ENCODE results near the gene ADARB1. TPM values are rescaled to one million over a fixed set of nuclear protein-coding genes. Genes with fewer than 3 reads are reported as not detected.

ADARB1 gene
- total RNA-seq, 1 donor from 2014 or later, result 15.9 TPM

DNA sequence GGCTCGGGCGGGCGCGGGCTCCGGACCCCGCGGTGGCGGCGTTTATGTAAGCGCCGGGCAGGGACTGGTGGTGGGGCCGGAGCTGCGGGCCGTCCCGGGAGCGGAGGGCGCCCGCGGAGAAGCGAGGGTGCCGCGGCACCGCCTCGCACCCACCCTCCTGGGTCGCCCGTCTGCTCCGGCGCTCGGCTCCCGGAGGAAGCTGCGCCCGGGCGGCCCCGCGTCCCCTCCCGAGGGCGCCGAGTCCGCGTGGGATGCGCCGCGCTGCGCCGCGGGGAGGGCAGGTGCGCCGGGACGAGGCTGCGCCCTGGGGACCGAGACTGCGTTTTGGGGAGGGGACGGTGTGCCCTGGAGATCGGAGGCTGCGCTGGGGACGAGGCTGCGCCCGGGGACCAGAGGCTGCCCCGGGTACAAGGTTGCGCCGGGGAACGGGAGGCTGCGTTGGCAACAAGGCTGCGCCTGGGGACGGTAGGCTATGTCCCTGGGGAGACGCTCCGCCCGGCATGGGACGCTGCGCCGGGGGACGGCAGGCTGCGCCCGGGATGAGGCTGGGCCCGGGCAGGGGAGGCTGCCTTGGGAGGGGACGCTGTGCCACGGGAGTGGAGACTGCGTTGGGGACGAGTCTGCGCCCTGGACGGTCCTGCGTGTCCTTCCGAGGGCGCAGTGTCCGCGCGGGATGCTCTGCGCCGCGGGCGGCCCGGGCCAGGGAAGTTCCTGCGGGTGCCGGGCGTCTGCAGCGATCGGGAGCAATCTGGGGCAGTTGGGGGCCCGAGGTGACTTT is 627 bp downstream of the ADARB1 start:
- DNase-seq (ENCODE audit: low read depth in 2 of 2), result peak in 1 of 2 donors; percentile 47

DNA sequence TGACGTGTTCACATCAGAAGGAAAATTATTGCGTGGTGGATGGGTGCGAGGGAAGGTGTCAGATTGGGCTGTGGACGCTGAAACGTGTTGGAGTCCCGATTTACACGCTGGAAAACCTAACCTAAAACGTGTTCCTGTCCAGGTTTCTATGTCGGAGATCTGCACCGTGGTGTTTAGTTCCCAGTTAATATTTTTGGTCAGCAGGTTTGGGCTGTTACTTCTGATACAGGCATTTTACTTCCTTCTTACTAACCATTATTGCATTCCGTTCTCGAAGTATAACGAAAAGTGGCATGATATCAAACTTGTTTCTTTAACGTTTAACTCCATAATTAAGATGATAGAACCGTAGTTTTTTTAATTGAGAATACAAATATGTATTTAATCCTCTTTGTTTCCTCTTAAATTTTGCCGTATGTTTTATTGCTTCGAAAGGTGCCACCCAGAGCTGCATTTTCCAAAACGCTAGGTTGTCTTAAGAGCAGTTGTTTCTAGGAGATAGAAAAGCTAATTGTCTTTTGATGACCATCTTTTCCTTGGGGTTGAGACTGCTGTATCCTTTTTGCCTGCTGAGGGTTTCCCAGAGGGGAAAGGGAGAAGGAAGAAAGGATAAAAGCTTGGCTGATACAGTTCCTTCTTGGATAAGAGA is 1.3 kb downstream of the ADARB1 start:
- DNase-seq (ENCODE audit: low read depth in 2 of 2), result no peak

DNA sequence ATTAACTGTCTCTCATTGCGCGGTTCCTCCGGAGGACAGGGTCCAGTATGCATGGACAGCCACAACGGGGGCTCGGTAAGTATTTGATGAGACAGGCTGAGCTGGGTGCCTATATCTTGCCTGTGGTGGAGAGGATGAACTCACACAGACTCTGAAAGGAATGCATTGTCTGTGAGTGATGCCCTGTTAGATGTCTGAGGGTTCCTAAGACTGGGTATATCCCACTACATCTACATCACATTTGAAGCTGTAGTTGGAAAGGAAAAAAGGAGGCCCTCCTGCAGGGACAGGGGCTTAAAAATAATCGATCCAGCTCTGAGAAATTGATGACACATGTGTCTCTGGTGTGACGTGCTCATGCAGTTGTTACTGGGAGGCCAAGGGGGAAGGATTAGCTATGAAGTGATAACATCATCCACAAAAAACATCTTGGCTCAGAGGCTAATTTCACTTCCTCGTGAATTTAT is 1.9 kb downstream of the ADARB1 start:
- DNase-seq (ENCODE audit: low read depth in 2 of 2), result no peak

DNA sequence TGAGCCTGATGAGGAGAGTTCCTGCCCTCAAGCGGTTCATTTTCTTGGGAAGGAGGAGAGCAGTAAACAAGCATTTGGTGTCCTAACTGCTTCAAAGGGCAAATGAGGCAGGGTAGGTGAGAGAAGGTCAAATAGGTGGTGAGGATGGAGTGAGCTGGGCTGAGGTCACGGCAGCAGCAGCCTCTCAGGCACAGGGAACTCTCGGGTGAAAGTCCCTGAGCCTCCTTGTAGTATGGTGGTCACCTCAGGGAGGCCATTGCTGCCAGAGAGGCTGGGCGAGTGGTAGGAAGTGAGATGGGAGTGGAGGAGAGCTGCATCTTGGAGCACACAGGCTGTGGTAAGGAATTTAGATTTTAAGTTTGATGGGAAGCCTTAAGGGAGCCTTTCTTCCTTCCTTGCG is 4.0 kb downstream of the ADARB1 start:
- no peak for DNase-seq (ENCODE audit: low read depth in 2 of 2)

DNA sequence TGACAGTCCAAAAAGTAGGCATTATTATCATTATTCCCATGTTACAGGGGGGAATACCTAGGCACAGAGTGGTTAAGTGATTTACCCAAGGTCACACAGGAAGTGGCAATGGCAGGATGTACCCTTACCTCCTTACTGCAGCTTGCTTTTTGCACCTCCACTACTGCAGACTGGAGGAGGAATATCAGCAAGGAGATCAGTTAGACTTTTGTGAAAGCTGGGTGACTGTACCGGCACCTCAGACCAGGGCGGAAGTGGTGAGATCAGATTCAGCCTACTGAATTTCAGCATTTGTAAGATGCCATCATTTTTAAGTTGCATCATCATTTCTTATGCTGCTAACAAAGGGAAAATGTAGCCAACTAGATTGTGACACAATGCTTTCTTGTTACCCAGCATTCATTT is 4.5 kb downstream of the ADARB1 start:
- no peak for DNase-seq (ENCODE audit: low read depth in 2 of 2)

DNA sequence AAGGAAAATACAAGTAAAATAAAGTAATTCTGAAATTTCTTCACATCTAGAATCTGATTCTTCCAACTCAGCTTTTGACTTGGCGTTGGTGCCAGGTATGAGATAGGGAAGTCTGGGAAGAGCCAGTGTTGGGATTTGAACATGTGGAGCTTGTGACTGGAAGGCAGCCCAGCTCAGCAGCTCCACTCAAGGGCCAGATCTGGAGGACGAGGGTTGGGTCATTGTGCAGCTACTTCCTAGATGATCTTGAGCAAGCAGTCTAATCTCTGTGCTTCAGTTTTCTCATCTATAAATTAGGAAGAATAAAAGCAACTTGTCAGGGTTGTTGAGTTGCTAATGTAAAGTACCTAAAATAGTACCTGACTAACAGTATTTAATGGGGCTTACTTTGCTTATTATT is 5.0 kb downstream of the ADARB1 start:
- DNase-seq (ENCODE audit: low read depth in 2 of 2), result no peak

DNA sequence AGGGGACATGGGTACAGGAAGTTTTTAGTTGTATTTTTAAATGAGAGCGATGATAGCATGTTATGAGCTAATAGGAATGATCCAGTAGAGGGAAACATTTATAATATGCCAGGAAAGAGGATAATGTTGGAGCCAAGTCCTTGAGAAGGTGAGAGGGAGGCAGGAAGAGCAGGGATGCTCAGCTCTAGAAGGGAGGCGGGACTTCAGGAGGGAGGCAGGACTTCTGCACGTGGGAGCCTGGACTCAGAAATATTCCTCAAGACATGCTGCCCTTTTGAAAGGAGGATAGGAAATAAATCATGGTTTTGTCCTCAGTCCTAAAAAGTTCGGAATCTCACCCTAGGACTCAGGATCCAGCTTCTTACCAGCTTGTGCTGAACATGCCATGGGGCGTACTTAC is 5.9 kb downstream of the ADARB1 start:
- DNase-seq (ENCODE audit: low read depth in 2 of 2), result no peak

DNA sequence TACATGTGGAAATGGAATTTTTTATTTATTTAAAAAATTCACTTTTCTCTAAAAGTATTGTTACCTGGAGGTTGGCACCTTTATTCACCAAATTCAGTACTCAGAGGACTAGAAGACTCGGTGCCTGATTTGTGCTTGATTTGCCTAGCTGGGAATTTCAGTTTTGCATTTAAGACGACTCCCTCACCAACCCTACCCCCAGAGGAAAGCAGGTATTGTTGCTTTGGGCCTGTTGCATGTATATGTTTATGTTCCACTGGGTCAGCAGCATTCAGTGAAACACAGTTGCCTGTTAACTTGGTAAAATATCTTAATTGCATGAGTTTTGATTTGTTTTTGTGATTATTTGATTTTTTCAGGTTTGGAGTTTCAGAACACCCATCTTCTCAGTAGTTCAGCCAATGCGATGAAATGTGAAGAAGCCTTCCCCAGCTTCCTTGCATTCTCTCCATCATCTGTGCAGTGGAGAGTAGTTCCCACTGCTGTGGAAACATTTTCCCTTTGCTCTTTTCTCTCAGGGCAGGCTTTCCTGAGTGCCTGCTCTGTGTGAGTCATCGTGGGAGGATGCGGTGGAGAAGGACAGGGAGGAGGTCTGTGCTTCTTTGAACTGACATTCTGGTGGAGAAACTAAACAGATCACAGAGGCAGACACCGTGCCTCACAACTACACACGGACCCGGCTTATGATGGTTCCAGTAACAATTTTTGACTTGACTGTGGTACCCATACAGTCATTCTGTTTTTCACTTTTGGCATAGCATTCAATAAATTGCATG is 6.4 kb downstream of the ADARB1 start:
- DNase-seq (ENCODE audit: low read depth in 2 of 2), result peak in 1 of 2 donors; percentile 45

DNA sequence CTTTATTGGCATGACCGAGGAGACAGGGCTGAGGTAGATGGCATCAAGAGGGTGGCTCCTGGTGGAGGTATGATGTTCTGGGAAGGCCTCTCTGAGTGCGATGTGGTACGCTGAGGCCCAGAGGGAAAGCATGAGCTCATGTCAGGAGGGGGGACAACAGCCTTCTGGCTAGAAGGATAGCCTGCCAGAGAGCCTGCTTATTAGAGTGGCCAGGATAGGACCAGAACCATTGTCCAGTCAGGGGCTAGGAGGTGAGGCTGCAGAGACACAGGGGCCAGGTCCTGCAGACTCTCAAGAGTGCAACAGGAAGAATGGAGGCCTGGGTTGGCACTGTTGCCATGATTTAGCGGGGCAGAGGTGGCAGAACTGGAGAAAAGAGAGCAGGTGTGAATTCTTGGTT is 7.3 kb downstream of the ADARB1 start:
- no peak for DNase-seq (ENCODE audit: low read depth in 2 of 2)

DNA sequence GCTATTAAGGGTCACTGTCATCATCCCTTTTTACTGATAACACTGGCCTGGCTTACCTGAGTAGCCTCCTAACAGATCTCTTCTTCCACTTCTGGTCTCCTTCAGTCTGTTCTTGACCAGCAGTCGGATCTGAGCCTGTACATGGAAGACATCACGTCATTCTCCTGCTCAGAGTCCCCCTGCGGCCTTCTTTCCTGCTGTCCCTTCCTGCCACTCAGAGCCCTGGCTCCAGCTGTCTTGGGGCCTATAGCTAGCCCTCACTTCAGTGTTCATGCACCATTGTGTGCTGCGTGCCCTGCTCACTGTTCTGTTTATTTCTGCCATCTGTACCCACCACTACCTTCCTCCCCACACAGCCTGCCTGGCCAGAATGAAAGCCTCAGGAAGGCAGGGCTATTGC is 8.4 kb downstream of the ADARB1 start:
- DNase-seq (ENCODE audit: low read depth in 2 of 2), result no peak

DNA sequence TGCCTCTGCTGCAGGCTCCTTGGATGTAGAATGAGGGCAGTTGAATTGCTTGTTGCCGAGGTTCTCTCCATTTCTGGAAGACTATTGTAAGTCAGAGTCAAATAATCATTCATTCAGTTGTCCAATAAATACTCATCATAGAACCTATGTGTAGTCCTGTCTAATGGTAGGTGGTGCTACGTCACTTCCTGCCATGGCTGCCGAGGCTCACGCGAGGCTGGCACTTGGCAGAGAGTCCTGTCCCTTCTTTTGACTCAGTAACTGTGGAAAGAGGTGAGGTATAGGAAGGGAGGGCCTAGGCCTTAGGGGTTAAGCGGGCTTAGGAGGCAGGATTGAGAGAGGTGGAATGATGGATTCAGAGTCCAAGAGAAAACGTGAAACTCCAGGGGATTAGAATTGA is 9.7 kb downstream of the ADARB1 start:
- DNase-seq (ENCODE audit: low read depth in 2 of 2), result no peak

DNA sequence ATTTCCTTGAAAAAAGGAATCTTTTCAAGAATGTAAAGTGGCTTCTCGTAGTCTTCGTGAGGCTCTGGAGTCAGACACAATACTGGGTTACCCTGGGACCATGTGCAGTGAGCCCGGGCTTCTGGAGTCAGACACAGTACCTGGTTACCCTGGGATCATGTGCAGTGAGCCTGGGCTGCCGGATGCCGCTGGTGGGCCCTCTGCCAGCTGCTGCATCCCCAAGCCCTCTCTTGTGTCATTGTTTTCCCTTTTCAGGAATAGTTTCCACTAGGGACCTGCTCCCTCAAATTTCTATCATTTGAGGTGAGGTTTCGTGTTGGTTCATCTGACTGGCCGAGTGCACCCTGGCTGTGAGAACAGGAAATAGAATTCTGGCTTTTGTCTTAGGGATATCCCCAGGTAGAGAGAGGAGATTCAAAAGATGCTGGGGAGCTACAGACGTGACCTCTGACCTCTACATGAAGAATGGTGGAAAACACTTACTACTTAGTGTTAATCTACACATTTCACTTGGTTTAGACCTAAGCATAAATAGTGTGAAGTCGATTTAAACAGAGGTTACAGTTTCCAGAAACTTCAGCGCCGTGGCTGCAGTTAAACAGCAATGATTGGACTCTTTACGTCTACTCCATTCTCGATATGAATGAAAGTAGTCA is 10.6 kb downstream of the ADARB1 start:
- peak in 1 of 2 donors; percentile 39 for DNase-seq (ENCODE audit: low read depth in 2 of 2)

DNA sequence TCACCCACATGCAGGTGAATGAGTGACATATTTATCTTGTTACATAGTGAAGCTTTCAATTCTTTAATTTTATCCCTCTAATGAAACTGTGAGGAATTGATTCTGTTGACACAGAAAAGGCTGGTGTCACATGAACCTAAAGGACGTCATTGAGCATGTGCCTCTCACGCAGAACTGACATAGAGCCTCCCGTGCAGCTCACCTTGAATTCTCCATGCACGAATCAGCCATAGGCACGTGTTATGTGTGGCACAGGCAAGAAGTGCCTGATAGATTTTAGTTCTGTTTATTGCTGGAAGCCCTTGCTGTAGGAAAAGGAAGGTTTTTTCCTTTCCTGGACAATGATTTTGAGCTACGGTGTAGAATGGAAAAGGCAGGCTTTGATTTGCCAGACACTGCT is 11.3 kb downstream of the ADARB1 start:
- DNase-seq (ENCODE audit: low read depth in 2 of 2), result no peak

DNA sequence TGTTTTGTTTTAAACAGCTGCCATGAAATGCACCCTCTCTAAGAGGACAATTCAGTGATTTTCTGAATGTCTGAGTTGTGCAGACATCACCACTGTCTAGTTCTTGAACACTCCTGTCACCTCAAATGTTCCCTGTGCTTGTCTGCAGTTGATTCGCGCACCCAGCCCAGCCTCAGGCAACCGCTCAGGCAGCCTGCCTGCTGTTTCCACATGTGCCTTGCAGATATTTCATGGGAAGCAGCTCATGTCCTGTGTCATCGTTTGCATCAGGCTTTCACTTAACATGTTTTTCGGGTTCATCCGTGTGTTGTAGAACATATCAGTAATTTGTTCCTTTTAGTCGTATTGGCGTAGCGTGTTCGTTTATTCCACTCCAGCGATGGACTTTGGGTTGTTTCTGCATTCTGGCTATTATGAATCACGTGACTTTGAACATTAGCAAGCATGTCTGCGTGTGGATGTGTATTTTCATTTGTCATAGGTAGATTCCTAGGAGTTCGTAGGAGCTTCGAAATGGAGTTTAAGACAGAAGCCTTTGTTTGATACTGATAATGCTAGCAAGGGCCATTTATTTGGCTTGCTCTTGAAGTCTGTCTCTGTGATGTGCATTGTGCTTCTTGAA is 12.1 kb downstream of the ADARB1 start:
- no peak for DNase-seq (ENCODE audit: low read depth in 2 of 2)

DNA sequence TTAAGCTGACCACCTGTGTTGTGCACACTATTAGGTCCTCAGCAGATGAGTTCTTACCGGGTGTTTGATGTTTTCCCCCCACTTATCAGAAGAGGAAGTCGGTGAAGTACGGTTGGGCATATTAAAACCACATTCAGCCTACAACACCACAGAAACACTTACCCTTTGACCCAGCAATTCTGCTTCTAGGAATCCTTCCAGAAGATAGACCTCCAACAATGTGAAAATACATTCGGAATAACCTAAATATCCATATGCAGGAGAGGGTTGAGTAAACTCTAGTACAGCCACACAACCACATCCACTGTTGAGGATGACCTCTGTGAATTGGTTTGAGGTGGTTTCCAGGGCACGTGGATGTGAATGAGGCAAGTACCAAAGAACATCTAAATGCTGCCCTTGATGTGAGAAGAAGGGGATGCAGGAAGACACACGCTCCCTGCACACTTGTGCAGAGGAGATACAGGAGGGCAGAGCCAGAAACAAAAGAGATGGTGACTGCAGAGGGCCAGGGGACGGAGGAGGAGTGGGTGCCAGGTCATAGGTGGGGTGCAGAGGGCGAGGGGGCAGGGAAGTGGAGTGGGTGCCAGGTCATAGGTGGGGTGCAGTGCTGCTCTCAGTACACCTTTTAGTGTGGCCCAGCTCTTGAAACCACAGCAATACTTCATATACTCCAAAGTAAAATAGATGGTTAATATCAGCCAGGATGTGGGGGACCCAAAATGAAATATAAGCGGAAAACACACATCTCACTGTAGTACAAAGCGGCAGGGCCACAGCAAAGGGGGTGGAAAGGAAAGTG is 12.8 kb downstream of the ADARB1 start:
- DNase-seq (ENCODE audit: low read depth in 2 of 2), result no peak

DNA sequence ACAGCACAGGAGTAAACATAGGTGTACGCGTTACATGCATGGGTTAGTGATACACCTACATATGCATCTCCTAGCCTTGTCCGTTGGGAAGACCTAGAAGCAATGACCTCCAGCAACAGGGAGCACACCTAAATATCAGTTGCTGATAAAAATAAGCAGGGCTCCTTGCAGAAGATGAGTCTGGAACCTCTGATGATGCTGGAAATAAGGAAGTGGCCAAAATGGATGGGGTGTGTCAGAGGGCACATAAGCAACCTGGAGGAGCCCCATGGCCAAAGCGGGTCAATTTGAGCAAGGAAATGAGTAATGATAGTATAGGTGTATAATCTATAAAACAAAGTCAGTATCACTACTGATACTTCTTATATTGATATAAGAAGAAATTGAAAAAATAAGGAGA is 13.7 kb downstream of the ADARB1 start:
- no peak for DNase-seq (ENCODE audit: low read depth in 2 of 2)

DNA sequence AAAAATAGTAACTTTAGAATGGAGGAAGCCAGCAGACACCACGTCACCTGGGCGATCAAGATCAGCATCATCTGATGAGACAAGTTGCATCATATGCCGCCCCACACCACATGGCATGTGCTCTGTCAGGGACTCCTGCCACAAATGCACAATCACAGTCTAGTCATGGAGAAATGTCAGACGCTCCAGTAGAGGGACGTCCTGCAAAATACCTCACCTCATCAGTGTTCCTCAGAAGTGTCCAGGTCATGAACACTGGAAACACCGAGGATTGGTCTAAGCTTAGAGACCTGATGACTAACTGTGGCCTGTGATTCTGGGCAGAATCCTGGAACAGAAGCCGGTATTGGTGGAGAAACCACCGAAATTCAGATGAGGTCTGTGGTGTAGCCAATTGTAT is 14.3 kb downstream of the ADARB1 start:
- no peak for DNase-seq (ENCODE audit: low read depth in 2 of 2)

DNA sequence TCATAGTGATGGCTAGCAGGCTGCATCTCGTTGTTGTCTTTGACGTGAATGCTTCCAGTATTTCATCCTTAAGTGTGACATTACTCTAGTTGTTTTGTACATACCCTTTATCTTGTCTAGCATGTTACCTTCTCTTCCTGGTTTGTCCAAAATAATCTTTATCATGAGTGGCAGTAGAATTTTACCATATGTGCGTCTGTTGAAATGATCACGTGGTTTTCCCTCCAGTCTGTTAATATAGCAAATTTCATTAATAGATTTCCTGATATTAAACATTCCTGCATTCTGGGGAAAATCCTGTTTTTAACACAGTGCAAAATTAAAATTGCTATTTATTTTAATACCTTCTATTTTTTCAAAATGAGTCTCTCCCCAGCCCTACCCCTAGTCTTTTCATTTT is 15.6 kb downstream of the ADARB1 start:
- DNase-seq (ENCODE audit: low read depth in 2 of 2), result no peak

DNA sequence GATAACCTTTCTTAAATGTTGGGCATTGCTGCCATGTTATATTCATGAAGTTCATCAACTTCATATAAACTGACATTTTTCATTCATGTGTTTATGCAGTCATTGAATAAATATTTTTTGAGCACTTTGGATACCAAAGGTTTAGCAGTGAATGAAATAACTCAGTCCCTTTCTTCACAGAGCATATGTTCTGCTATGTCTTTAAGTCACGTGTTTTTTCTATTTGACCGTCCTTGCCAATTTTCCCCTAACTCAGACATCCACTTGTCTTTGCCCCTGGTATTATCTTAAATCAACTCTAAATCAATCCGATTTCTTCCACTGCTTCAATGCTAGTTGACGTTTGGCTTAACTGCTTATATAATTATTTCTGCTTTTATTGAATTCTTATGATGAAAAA is 16.6 kb downstream of the ADARB1 start:
- no peak for DNase-seq (ENCODE audit: low read depth in 2 of 2)

DNA sequence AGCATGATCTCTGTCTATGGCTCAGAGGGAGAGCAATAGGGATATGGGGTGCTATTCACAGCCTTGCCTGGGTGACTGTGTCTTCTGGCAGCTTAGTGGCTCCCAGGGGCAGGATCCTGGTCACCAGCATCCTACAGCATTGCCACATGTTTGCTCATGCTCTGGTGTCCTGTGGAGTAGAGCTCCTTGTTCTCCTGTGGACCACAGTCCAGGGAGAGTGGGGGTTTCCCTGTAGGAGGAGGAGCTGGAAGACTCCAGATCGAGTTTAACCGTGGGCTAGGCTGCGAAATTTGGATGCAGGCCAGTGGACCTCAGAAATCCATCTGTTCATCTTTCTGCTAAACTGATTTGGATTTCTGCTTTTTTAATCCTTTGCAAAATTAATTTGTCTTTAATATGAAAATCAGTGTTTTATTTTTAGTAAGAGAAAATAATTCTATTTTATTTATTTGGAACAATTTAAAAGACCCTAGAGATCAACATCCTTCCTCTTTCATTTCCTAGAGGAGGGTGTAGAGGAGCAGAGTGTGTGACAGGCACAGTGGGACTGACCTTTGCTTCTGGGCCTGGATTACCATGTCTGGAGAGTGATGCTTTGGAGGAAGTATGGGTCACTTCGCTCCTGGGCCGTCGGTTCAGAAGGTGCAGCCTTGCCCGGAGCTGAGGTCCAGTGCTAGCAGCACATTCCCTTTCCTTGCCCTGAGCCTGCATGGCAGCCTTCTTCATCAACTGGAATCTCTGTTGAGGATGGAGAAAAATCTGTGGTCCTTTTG is 17.4 kb downstream of the ADARB1 start:
- no peak for DNase-seq (ENCODE audit: low read depth in 2 of 2)

Measured in dermis microvascular lymphatic vessel endothelial cell (primary cell).